H9 (cell line): ENCODE results near the gene GRB2. TPM values are rescaled to one million over a fixed set of nuclear protein-coding genes. Genes with fewer than 3 reads are reported as not detected.

ENCODE experiments used
- DNase-seq: peaks from one replicate; pipeline ENCODE4 v3.0.0-alpha.2; 2017
- H2AFZ ChIP-seq: one replicate; pipeline ENCODE4 v1.6.1; 2013; ENCODE audit warnings: mild to moderate bottlenecking, low read length, control low read depth, moderate library complexity
- H2AK5ac ChIP-seq: 2 replicates; pipeline ENCODE4 v1.6.1; 2013; ENCODE audit warnings: low read length, control low read depth, mixed read lengths; ENCODE audit not compliant: insufficient read length
- H2BK120ac ChIP-seq: one replicate; pipeline ENCODE4 v1.6.1; 2013; ENCODE audit warnings: low read depth, mild to moderate bottlenecking, low read length, control low read depth, inconsistent platforms; ENCODE audit not compliant: poor library complexity, severe bottlenecking
- H2BK12ac ChIP-seq: 2 replicates; pipeline ENCODE4 v1.6.1; 2013; ENCODE audit warnings: low read length, control low read depth, mixed read lengths, low read depth; ENCODE audit not compliant: insufficient read length
- H2BK15ac ChIP-seq: 2 replicates; pipeline ENCODE4 v1.6.1; 2013; ENCODE audit warnings: low read depth, low read length, control low read depth
- H2BK20ac ChIP-seq: one replicate; pipeline ENCODE4 v1.6.1; 2013; ENCODE audit warnings: low read depth, mild to moderate bottlenecking, low read length, control low read depth, inconsistent platforms; ENCODE audit not compliant: poor library complexity, severe bottlenecking
- H2BK5ac ChIP-seq: 2 replicates; pipeline ENCODE4 v1.6.1; 2013; ENCODE audit warnings: low read length, control low read depth, mixed read lengths; ENCODE audit not compliant: insufficient read length
- H3K14ac ChIP-seq: 2 replicates; pipeline ENCODE4 v1.6.1; 2013; ENCODE audit warnings: low read length, control low read depth; ENCODE audit not compliant: insufficient read depth
- H3K18ac ChIP-seq: 2 replicates; pipeline ENCODE4 v1.6.1; 2013; ENCODE audit warnings: low read depth, mild to moderate bottlenecking, mixed read lengths, low read length, control low read depth; ENCODE audit not compliant: insufficient read length
- H3K23ac ChIP-seq: 2 replicates; pipeline ENCODE4 v1.6.1; 2013; ENCODE audit warnings: low read length, control low read depth, mixed read lengths, low read depth; ENCODE audit not compliant: insufficient read length
- H3K23me2 ChIP-seq: 2 replicates; pipeline ENCODE4 v1.6.1; 2013; ENCODE audit warnings: low read depth, mild to moderate bottlenecking, mixed read lengths, low read length, control low read depth; ENCODE audit not compliant: insufficient read length, poor library complexity, severe bottlenecking
- H3K27ac ChIP-seq: 2 replicates; pipeline ENCODE4 v1.5.1; 2013; ENCODE audit warnings: low read length, control low read depth, mixed read lengths, low read depth; ENCODE audit not compliant: insufficient read length
- H3K27me3 ChIP-seq: 2 replicates; pipeline ENCODE4 v1.6.1; 2013; ENCODE audit warnings: low read length, control low read depth, inconsistent platforms; ENCODE audit not compliant: insufficient read depth
- H3K4ac ChIP-seq: 2 replicates; pipeline ENCODE4 v1.6.1; 2013; ENCODE audit warnings: low read depth, mild to moderate bottlenecking, control low read depth, inconsistent platforms, low read length, moderate library complexity
- H3K4me1 ChIP-seq: 2 replicates; pipeline ENCODE4 v1.6.1; 2013; ENCODE audit warnings: low read length, control low read depth, inconsistent platforms; ENCODE audit not compliant: insufficient read depth
- H3K4me2 ChIP-seq: 2 replicates; pipeline ENCODE4 v1.6.1; 2013; ENCODE audit warnings: low read length, control low read depth, mixed read lengths; ENCODE audit not compliant: insufficient read length, insufficient read depth
- H3K56ac ChIP-seq: 2 replicates; pipeline ENCODE4 v1.6.1; 2013; ENCODE audit warnings: low read depth, mild to moderate bottlenecking, mixed read lengths, low read length, control low read depth; ENCODE audit not compliant: insufficient read length
- H3K79me1 ChIP-seq: 2 replicates; pipeline ENCODE4 v1.6.1; 2013; ENCODE audit warnings: low read depth, mild to moderate bottlenecking, moderate library complexity, low read length, control low read depth, inconsistent platforms; ENCODE audit not compliant: insufficient read depth, poor library complexity, severe bottlenecking
- H3K79me2 ChIP-seq: 2 replicates; pipeline ENCODE4 v1.6.1; 2013; ENCODE audit warnings: low read length, control low read depth, inconsistent platforms; ENCODE audit not compliant: insufficient read depth
- H3K9ac ChIP-seq: 2 replicates; pipeline ENCODE4 v1.6.1; 2013; ENCODE audit warnings: low read length, control low read depth, mixed read lengths; ENCODE audit not compliant: insufficient read length; ENCODE audit errors: extremely low read depth
- H3K9me3 ChIP-seq: one replicate; pipeline ENCODE4 v1.6.1; 2013; ENCODE audit warnings: low read depth, low read length, inconsistent platforms; ENCODE audit not compliant: control insufficient read depth
- H3T11ph ChIP-seq: one replicate; pipeline ENCODE4 v1.6.1; 2013; ENCODE audit warnings: mild to moderate bottlenecking, low read length, control low read depth, inconsistent platforms
- H4K20me1 ChIP-seq: one replicate; pipeline ENCODE4 v1.6.1; 2013; ENCODE audit not compliant: control insufficient read depth, insufficient read length, insufficient read depth
- H4K5ac ChIP-seq: 2 replicates; pipeline ENCODE4 v1.6.1; 2013; ENCODE audit warnings: low read depth, mild to moderate bottlenecking, mixed read lengths, low read length, control low read depth; ENCODE audit not compliant: insufficient read length
- H4K8ac ChIP-seq: replicated peaks from 2 replicates; pipeline ENCODE4 v1.6.1; 2013; ENCODE audit warnings: low read length, control low read depth, mixed read lengths, low read depth; ENCODE audit not compliant: insufficient read length
- H4K91ac ChIP-seq: 2 replicates; pipeline ENCODE4 v1.6.1; 2013; ENCODE audit warnings: low read depth, mild to moderate bottlenecking, moderate library complexity, mixed read lengths, low read length, control low read depth; ENCODE audit not compliant: insufficient read length
- H3K27ac Mint-ChIP-seq, 3 experiments: 2 replicates in 2 of 3; 3 replicates in 1 of 3; pipeline ENCODE4 v1.8.0; 2020 to 2021; ENCODE audit warnings: mixed read lengths in 3 of 3, mild to moderate bottlenecking in 1 of 3, moderate library complexity in 1 of 3
- H3K27me3 Mint-ChIP-seq: 2 replicates; pipeline ENCODE4 v1.8.0; 2021; ENCODE audit warnings: low read depth, mild to moderate bottlenecking, moderate library complexity, mixed read lengths
- H3K36me3 Mint-ChIP-seq, 3 experiments: 2 replicates in 2 of 3; 3 replicates in 1 of 3; pipeline ENCODE4 v1.8.0; 2020 to 2021; ENCODE audit warnings: low read depth in 3 of 3, mixed read lengths in 3 of 3; ENCODE audit not compliant: insufficient read depth in 1 of 3
- H3K4me1 Mint-ChIP-seq, 2 experiments: 2 replicates each; pipeline ENCODE4 v1.8.0; 2020; ENCODE audit warnings: mixed read lengths in 2 of 2
- H3K4me3 Mint-ChIP-seq, 2 experiments: 2 replicates in 1 of 2; 3 replicates in 1 of 2; pipeline ENCODE4 v1.8.0; 2020 to 2021; ENCODE audit warnings: mild to moderate bottlenecking in 2 of 2, mixed read lengths in 2 of 2, moderate library complexity in 1 of 2
- H3K9me3 Mint-ChIP-seq, 2 experiments: 2 replicates in 1 of 2; 3 replicates in 1 of 2; pipeline ENCODE4 v1.8.0; 2020; ENCODE audit warnings: mild to moderate bottlenecking in 2 of 2, mixed read lengths in 2 of 2, moderate library complexity in 1 of 2
- CTCF ChIP-seq: fragments of 200-600 bp; sonication (generic); conservative IDR thresholded peaks from 3 replicates; pipeline ENCODE4 v1.8.0; 2021; ENCODE audit warnings: antibody characterized with exemption, mild to moderate bottlenecking
- WGBS: extraction: QIAGEN DNeasy Blood & Tissue Kit; methylation state at CpG from one replicate; pipeline ENCODE4 v1.1.7; 2013; ENCODE audit warnings: missing lambda C conversion rate, low lambda C conversion rate, mixed read lengths; ENCODE audit not compliant: insufficient read length; ENCODE audit errors: extremely low coverage; 5-methylcytosine and 5-hydroxymethylcytosine counted together
- total RNA-seq: library from RNA; stranded (reverse); gene quantifications from 2 replicates; pipeline ENCODE4 v1.2.1, GENCODE V29; 2021

GRB2 gene
- total RNA-seq, 1 experiment from 2014 or later: 91.7 TPM

- no peak overlapping the region for H2AFZ ChIP-seq
- no peak overlapping the region for H2BK15ac ChIP-seq
- H3K56ac ChIP-seq: no peak overlapping the region
- peaks cover 22% of the 10 kb centered on the region for H3K23me2 ChIP-seq
- H4K8ac ChIP-seq: no peak overlapping the region
- H2BK12ac ChIP-seq: no peak overlapping the region
- H4K5ac ChIP-seq: no peak overlapping the region
- no peak overlapping the region for H3K27ac ChIP-seq
- 0 out of 2 replicates have a peak, but pooled peaks cover 2% of the 10 kb centered on the region for H3K4me1 ChIP-seq
- peaks cover 0 to 33% (median 31%) of the 10 kb centered on the region in 3 experiments; a peak in 6 of 7 replicates for H3K36me3 Mint-ChIP-seq
- peaks cover 15 to 20% of the 10 kb centered on the region in 2 experiments for H3K4me1 Mint-ChIP-seq
- H2BK120ac ChIP-seq: no peak overlapping the region
- peak overlapping the region; percentile 66 for H3K9ac ChIP-seq
- H3K9me3 Mint-ChIP-seq: no peaks in the 10 kb centered on the region
- H3K27me3 Mint-ChIP-seq: no peaks in the 10 kb centered on the region; the same call in 1 of the 2 replicates
- peak; percentile 72 for TF ChIP-seq CTCF
- H4K91ac ChIP-seq: no peak overlapping the region
- H3K79me1 ChIP-seq: no peaks in the 10 kb centered on the region
- H4K20me1 ChIP-seq: no peaks in the 10 kb centered on the region
- H3K4me3 Mint-ChIP-seq: peak overlapping the region; percentile 72 to 83
- no peak overlapping the region for H2BK20ac ChIP-seq
- no peaks in the 10 kb centered on the region for H3K79me2 ChIP-seq
- H3K4ac ChIP-seq: no peak overlapping the region
- H3K27me3 ChIP-seq: no peaks in the 10 kb centered on the region
- no peak overlapping the region for H3K23ac ChIP-seq
- no peak overlapping the region for H3K18ac ChIP-seq
- H3K27ac Mint-ChIP-seq: no peak overlapping the region
- no peak overlapping the region for H2AK5ac ChIP-seq
- no peaks in the 10 kb centered on the region for H3K9me3 ChIP-seq
- no CpG with 5 or more reads among the region's 74 CpGs for WGBS
- H3K4me2 ChIP-seq: peak overlapping the region; percentile 68
- no peak overlapping the region for H2BK5ac ChIP-seq
- no peak overlapping the region for H3T11ph ChIP-seq
- peak; percentile 79 for DNase-seq
- H3K14ac ChIP-seq: peak overlapping the region; percentile 72
These were observed 134.1 kb downstream of the GRB2 start for GRCh38 chr17:75271233-75271954.
